GM06990 (cell line): ENCODE measurements around the gene MZF1.
A peak's percentile ranks its signal among the peaks of the same experiment; 100 is the strongest.

Experiments used
- DNase-seq: peaks from one replicate; pipeline ENCODE4 v3.0.0-alpha.2; 2011; ENCODE audit not compliant: insufficient read length; ENCODE audit errors: extremely low read depth
- H3K27me3 ChIP-seq: replicated peaks from 2 replicates; pipeline ENCODE4 v1.6.0; 2011; ENCODE audit warnings: low read length; ENCODE audit not compliant: control insufficient read depth, insufficient read depth
- H3K36me3 ChIP-seq: 2 replicates; pipeline ENCODE4 v1.5.1; 2011; ENCODE audit warnings: low read length; ENCODE audit not compliant: control insufficient read depth, insufficient read depth
- H3K4me3 ChIP-seq: replicated peaks from 2 replicates; pipeline ENCODE4 v1.5.1; 2011; ENCODE audit warnings: low read depth, mild to moderate bottlenecking, control low read depth, low read length
- CTCF ChIP-seq: IDR thresholded peaks from 2 replicates; pipeline ENCODE4 v1.5.1; 2011; ENCODE audit warnings: low read length, control low read depth, mild to moderate bottlenecking, inconsistent platforms; ENCODE audit not compliant: insufficient read depth, poor library complexity, severe bottlenecking

The MZF1 gene

GRCh38 chr19:58559275-58560006, 13.7 kb downstream of the MZF1 start:
- no peak for TF ChIP-seq CTCF
- Histone ChIP-seq H3K36me3 (peaks cover 7% of the 10 kb centered on the region), H3K27me3 (no peaks in the 10 kb centered on the region), H3K4me3 (peak overlapping the region; percentile 91)
- peak; percentile 88 for DNase-seq

- H3K27me3 ChIP-seq, result no peaks in the 10 kb centered on the region
- peak overlapping the region; percentile 94 for H3K4me3 ChIP-seq
- no peak for TF ChIP-seq CTCF
- DNase-seq, result peak; percentile 99
- H3K36me3 ChIP-seq, result peaks cover 7% of the 10 kb centered on the region
These were observed 14.4 kb downstream of the MZF1 start for GRCh38 chr19:58558623-58559274.

- Histone ChIP-seq H3K27me3 (no peaks in the 10 kb centered on the region), H3K4me3 (peak within 1 kb of the TSS; percentile 94), H3K36me3 (peaks cover 7% of the 10 kb centered on the region)
- no peak for DNase-seq
- TF ChIP-seq CTCF, result no peak
These were observed 15.0 kb downstream of the MZF1 start, which contains the start of gene UBE2M for GRCh38 chr19:58558066-58558622. Gene UBE2M, minus strand, starts transcription at chr19:58558611. Its CDS starts 230 bp downstream, at chr19:58558381.

GRCh38 chr19:58557221-58558065, 15.7 kb downstream of the MZF1 start:
- peak overlapping the region; percentile 94 for H3K4me3 ChIP-seq
- no peak for TF ChIP-seq CTCF
- H3K36me3 ChIP-seq, result peaks cover 7% of the 10 kb centered on the region
- no peaks in the 10 kb centered on the region for H3K27me3 ChIP-seq
- no peak for DNase-seq

- no peak for TF ChIP-seq CTCF
- Histone ChIP-seq H3K27me3 (no peaks in the 10 kb centered on the region), H3K36me3 (peaks cover 9% of the 10 kb centered on the region), H3K4me3 (peak overlapping the region; percentile 94)
- no peak for DNase-seq
These were observed 16.4 kb downstream of the MZF1 start for GRCh38 chr19:58556622-58557220.
